Measurements from ENCODE around the gene TMEM106A. TPM values are rescaled to one million over a fixed set of nuclear protein-coding genes. Genes with fewer than 3 reads are reported as not detected.

The TMEM106A gene
- total RNA-seq, 2 donors from 2014 or later = 11.2 to 11.3 TPM

DNA sequence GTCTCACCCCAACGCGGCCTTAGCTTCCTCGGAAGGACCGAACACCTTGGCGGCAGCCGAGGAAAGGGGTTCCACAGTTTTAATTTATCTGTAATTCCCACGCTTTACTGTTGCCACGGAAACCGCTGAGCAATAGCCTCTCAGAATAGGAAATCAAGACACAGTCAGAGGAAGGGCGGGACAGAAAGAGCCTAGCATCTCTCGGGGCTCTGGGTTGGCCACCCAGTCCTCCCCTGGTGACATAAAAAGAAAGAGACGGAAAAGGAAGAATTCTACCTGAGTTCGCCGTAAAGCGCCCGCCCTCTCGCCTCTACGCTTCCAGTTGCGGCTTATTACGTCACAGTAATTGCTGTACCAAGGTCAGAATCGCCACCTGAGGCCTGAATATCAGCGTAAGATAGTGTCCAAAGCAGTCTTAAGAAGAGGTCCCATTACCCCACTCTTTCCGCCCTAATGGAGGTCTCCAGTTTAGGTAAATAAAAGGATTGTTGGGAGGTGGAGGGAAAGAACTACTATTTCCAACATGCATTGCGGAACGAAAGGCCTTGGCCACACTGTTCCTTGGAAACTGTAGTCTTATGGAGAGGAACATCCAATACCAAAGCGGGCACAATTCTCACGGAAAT, 41.4 kb upstream of the TMEM106A start:
- peak overlapping the region; percentile 91 for H3K9ac ChIP-seq (ENCODE audit: extremely low read depth, low read length, poor library complexity, severe bottlenecking)
- peaks cover 3% of the 10 kb centered on the region for H3K4me1 Mint-ChIP-seq
- H3K27me3 ChIP-seq (ENCODE audit: control insufficient read depth, insufficient read depth, low read length, poor library complexity, severe bottlenecking) = no peaks in the 10 kb centered on the region
- H3K27me3 Mint-ChIP-seq (ENCODE audit: insufficient read depth) = no peaks in the 10 kb centered on the region
- WGBS, 2 experiments (ENCODE audit: insufficient coverage in 1 of 2, insufficient read length in 1 of 2) = 1 to 2% methylated on average over 26 to 27 of the region's 27 CpGs
- TF ChIP-seq, protein P1, sequence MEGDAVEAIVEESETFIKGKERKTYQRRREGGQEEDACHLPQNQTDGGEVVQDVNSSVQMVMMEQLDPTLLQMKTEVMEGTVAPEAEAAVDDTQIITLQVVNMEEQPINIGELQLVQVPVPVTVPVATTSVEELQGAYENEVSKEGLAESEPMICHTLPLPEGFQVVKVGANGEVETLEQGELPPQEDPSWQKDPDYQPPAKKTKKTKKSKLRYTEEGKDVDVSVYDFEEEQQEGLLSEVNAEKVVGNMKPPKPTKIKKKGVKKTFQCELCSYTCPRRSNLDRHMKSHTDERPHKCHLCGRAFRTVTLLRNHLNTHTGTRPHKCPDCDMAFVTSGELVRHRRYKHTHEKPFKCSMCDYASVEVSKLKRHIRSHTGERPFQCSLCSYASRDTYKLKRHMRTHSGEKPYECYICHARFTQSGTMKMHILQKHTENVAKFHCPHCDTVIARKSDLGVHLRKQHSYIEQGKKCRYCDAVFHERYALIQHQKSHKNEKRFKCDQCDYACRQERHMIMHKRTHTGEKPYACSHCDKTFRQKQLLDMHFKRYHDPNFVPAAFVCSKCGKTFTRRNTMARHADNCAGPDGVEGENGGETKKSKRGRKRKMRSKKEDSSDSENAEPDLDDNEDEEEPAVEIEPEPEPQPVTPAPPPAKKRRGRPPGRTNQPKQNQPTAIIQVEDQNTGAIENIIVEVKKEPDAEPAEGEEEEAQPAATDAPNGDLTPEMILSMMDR (conservative IDR thresholded peaks at IDR 0.05) = no peak
- H3K27ac Mint-ChIP-seq = no peak overlapping the region
- peak; percentile 97 for DNase-seq
- peaks cover 3% of the 10 kb centered on the region for H3K4me1 ChIP-seq (ENCODE audit: control insufficient read depth, insufficient read depth, low read length)
- peaks cover 6% of the 10 kb centered on the region for H3K36me3 ChIP-seq (ENCODE audit: control insufficient read depth, insufficient read depth, low read length)
- H3K4me3 ChIP-seq (ENCODE audit: low read length) = peak overlapping the region; percentile 96
- peak overlapping the region; percentile 84 for H3K27ac ChIP-seq (ENCODE audit: low read depth, low read length)
- peaks cover 15% of the 10 kb centered on the region for H3K36me3 Mint-ChIP-seq (ENCODE audit: low read depth)
- H3K9me3 ChIP-seq (ENCODE audit: control insufficient read depth, low read length) = no peaks in the 10 kb centered on the region
- peaks cover 3% of the 10 kb centered on the region for H3K9me3 Mint-ChIP-seq
- no peak overlapping the region for H3K4me3 Mint-ChIP-seq

DNA sequence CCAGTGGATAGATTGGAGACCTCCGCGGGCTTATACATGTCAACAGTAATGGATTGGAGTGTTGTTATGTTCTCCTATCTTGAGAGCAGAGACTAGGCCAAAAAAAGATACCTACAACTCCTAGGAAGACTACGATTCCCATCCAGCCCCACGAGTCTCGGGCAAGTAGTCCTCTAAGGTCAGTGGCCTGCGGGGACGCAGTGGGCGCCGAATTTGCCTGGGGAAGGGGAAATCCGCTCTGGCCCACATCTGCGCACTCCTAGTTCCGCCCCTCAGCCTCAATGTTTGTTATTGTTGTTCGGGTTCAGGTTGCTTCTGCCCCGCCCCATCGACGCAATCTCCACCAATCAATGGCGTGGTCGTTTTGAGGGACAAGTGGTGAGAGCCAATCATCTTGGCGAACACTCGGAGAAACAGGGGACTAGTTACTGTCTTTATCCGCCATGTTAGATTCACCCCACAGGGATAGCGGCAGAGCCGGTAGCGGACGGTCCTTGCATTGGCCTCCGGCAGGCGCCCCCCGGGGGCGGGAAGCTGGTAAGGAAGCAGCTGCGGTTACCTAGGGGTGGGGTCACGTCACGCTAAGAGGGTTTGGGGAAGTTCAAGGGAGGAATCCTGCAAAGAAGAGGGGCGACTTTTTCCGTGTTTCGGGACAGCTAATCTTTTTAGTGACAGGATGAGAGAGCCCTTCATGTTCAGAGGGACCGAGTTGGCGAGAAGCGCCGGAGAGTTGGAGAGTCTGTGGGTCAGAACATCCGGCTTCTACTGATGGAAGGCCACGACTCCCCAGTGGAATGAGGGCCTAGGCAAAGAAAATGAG, 40.7 kb upstream of the TMEM106A start, which contains the start of gene NBR1:
Gene NBR1 (plus strand): TSS at position 449 of the 820 bp plus-strand sequence. CDS start 4,586 bp downstream, outside the sequence.
- Histone ChIP-seq H3K4me1 (ENCODE audit: control insufficient read depth, insufficient read depth, low read length) (peaks cover 3% of the 10 kb centered on the region), H3K9ac (ENCODE audit: extremely low read depth, low read length, poor library complexity, severe bottlenecking) (peak within 1 kb of the TSS; percentile 91), H3K36me3 (ENCODE audit: control insufficient read depth, insufficient read depth, low read length) (peaks cover 13% of the 10 kb centered on the region), H3K27ac (ENCODE audit: low read depth, low read length) (peak within 1 kb of the TSS; percentile 84), H3K27me3 (ENCODE audit: control insufficient read depth, insufficient read depth, low read length, poor library complexity, severe bottlenecking) (no peaks in the 10 kb centered on the region), H3K4me3 (ENCODE audit: low read length) (peak within 1 kb of the TSS; percentile 96), H3K9me3 (ENCODE audit: control insufficient read depth, low read length) (no peaks in the 10 kb centered on the region)
- 0 to 2% methylated on average over 17 to 41 of the region's 41 CpGs for WGBS, 2 experiments (ENCODE audit: insufficient coverage in 1 of 2, insufficient read length in 1 of 2)
- Mint-ChIP-seq H3K36me3 (ENCODE audit: low read depth) (peaks cover 20% of the 10 kb centered on the region), H3K4me3 (no peak within 1 kb of the TSS), H3K9me3 (peaks cover 3% of the 10 kb centered on the region), H3K4me1 (peaks cover 3% of the 10 kb centered on the region), H3K27me3 (ENCODE audit: insufficient read depth) (no peaks in the 10 kb centered on the region), H3K27ac (no peak within 1 kb of the TSS)
- DNase-seq = peak; percentile 100
- TF ChIP-seq, protein P1 (conservative IDR thresholded peaks at IDR 0.05) = peak; percentile 50

DNA sequence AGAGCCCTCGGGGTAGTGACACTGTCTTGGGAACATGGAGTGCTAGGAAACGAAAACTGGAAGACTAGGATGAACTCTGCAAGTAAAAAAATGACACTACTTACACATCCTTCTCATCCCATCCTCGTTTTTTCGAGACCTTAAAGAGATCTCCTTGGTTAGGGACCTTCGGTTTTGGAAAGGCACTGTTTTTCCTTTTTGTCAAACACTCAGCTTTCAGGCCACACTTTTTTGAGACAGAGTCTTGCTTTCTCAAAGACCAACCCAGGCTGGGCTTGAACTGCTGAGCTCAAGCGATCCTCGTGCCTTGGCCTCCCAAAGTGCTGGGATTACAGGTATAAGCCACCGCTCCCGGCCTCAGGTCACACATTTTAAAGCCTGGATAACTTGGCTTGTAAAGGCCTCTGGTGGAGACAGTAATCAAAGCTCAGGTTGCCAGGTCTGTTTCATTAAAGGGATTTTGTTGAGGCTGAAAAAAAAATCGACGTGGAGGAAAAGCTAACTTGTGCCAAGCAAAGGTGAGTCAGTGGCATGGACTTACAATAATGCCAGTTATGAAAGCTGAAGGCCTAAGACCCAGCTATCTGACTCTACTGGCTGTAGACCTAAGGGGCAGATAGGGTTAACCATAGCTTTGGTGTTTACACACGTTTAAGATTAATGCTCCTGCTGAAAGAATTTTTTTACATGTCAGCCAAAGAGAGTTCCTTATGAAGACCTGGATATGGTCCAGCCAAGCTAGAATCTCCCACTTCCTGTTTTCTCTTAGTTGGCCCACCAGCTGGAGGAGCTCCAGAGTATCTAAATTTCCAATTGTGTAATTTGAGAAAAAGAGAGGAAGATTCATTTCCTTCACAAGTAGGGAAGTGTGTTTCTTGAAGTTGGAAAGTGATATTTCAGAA, 39.8 kb upstream of the TMEM106A start:
- peak; percentile 66 for DNase-seq

More for the DNA sequence above, 39.8 kb upstream of the TMEM106A start:
- Histone ChIP-seq H3K4me1 (ENCODE audit: control insufficient read depth, insufficient read depth, low read length) (peaks cover 3% of the 10 kb centered on the region), H3K27me3 (ENCODE audit: control insufficient read depth, insufficient read depth, low read length, poor library complexity, severe bottlenecking) (no peaks in the 10 kb centered on the region), H3K4me3 (ENCODE audit: low read length) (peak overlapping the region; percentile 96), H3K9me3 (ENCODE audit: control insufficient read depth, low read length) (no peaks in the 10 kb centered on the region), H3K27ac (ENCODE audit: low read depth, low read length) (peak overlapping the region; percentile 69), H3K9ac (ENCODE audit: extremely low read depth, low read length, poor library complexity, severe bottlenecking) (peak overlapping the region; percentile 91), H3K36me3 (ENCODE audit: control insufficient read depth, insufficient read depth, low read length) (peaks cover 17% of the 10 kb centered on the region)
- H3K36me3 Mint-ChIP-seq (ENCODE audit: low read depth) = peaks cover 20% of the 10 kb centered on the region
- no peak overlapping the region for H3K4me3 Mint-ChIP-seq
- H3K4me1 Mint-ChIP-seq = peaks cover 3% of the 10 kb centered on the region
- TF ChIP-seq, protein P1 (conservative IDR thresholded peaks at IDR 0.05) = peak; percentile 50
- H3K27ac Mint-ChIP-seq = no peak overlapping the region
- no peaks in the 10 kb centered on the region for H3K27me3 Mint-ChIP-seq (ENCODE audit: insufficient read depth)
- H3K9me3 Mint-ChIP-seq = no peaks in the 10 kb centered on the region
- 47 to 51% methylated on average over 11 to 12 of the region's 12 CpGs for WGBS, 2 experiments (ENCODE audit: insufficient coverage in 1 of 2, insufficient read length in 1 of 2)
